IPS DF 4.7 (cell line): ENCODE data around the gene SLAMF8.

Experiments used
- DNase-seq: peaks from one replicate; pipeline ENCODE4 v3.0.0-alpha.2; 2013; ENCODE audit warnings: low spot score; ENCODE audit errors: extremely low read depth

SLAMF8 gene

DNA sequence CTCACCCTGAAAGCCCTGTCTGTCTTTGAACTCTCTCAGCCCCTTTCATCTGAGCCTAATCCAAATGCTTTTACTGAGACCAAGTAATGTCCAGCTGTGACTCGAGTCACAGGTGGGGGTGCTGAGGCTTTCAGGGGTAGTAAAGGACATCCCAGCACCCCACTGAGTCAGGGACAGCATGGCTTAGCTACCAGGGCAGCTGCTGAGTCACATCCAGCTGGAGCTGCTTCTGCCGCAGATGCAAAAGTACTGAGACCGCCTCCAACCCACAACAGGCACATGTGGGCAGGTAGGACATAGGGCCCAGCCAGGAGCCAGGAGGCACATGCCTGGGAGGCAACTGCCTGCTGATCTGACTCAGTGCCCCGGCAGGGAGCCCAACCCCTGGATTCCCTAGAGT is 42.5 kb downstream of the SLAMF8 start:
- no peak for DNase-seq

GRCh38 chr1:159869607-159870006 is 42.9 kb downstream of the SLAMF8 start:
- DNase-seq: no peak

DNA sequence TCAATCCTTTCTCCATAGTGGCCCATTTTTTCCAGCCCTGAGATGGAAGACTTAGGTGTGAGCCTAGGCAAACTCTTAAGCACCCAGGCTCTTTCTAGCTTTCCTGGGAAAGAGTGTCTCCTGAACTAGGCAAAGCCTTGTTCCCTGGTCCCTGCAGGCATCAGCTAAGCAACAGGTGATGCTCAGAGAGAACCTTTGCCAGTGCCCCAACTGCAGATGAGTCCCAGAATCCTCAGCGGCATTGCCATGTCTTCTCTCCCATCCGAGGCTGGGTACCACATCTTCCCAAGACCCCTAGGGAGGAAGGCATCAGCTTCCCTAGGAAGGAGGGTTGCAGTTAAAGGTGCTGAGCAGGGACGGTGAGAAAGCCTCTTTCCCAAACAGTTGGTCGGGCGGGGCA is 44.0 kb downstream of the SLAMF8 start:
- DNase-seq: no peak

- no peak for DNase-seq
Observed at GRCh38 chr1:159872891-159873290, 46.2 kb downstream of the SLAMF8 start.

- DNase-seq: no peak
Observed at GRCh38 chr1:159873530-159874143, 47.0 kb downstream of the SLAMF8 start.

DNA sequence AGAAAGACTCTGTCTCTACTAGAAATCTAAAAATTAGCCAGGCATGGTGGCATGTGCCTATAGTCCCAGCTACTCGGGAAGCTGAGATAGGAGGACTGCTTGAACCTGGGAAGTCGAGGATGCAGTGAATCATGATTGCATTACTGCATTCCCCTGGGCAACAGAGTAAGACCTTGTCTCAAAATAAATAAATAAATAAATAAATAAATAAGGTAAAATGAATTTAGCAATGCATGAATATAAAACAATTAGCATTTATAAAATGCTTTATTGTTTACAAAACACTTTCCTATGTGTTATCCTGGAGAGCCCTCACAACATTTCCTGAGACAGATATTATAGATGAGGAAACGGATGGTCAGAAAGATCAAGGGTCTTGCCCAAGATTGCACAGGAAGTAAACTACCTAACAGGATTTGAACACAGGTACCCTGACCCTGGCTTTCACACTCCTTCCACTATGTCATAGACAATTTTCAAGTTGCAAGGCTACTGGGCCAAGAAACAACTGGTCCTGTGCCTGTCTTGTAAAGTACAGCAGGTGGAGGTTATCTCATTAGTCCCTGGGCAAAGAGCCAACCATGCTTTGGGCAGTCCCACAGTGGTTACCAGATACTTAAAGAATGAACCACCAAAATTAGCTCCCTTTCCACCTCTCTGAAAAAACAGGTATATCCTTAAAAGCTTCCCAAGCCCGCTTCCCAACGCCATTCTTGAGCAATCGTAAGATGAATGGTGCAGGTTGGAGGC is 51.2 kb downstream of the SLAMF8 start:
- DNase-seq: no peak

GRCh38 chr1:159879136-159879535 is 52.5 kb downstream of the SLAMF8 start:
- DNase-seq: no peak

DNA sequence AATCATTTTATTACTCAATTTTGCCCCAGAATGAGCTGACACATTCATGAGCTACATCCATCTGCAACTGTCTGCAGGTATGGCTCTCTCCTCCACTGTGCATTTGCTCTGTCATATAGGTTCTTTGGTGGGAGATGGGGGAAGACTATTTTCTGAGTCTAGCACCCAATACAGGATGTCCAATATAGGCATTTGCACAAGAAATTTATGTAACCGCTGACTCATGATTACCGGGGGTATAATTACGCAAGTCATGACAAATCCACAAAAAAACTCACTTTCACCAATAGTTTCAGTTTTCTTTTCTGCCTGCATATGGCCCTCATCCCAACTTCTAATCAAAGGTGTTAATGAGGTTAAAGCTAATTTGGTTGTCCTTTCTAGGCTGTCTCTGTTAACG is 53.3 kb downstream of the SLAMF8 start:
- no peak for DNase-seq

GRCh38 chr1:159880430-159880829 is 53.8 kb downstream of the SLAMF8 start:
- no peak for DNase-seq

DNA sequence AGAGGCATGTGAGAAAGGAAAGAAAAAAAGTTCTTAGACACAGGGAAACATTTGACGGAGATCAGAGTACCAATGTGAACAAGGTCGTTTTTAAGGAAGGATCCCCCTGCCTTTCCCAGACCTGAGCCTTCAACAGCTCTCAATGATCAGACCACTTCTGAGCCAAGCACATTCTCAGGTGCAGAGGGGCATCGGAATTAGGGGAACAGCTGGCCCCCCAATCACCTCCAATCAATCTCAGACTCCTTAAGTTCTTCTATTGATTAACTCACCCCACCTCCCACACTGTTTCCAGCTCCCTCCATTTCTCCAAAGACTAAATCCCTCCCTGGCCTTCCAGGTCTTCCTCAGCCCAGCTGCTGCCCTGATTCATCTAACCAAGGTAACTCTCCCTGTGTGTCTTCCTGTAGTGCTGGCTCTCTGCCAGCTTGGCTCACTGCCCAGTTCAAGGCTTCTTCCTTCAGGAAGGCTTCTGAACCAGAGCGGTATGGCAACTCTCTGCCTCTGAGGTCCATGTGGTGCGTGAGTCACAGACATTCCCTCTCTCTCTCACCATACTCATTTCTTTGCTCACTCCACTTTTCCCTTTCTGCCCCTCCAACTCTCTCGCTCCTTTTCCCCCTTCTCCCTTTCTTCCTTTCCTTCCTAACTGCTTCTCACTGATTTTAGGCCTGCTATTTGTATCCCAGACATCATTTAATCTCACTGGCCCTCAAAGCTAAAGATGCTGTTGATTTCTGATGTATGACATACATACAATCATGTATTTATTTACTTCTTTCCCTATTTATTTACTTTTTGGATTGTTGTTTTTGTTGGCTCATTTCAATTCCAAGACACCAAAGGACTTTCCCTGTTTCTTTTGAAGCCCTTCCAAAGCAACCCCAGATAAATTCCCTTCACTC is 55.2 kb downstream of the SLAMF8 start:
- DNase-seq: no peak

DNA sequence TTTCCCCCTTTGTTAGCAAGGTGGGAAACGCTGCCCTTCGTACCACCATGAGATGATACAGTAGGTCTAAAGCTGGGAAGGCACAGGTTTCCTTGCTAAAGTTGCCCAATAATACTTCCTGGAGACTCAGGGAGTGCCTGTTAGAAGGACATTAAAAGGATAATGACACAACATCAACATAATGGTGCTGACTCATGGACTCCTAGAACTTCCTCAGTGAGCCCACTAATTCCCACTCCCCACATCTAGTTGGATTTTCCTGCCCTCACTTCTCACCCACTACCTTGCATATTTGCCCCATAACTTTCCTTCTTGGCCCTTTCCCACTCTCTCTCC is 55.8 kb downstream of the SLAMF8 start:
- no peak for DNase-seq

DNA sequence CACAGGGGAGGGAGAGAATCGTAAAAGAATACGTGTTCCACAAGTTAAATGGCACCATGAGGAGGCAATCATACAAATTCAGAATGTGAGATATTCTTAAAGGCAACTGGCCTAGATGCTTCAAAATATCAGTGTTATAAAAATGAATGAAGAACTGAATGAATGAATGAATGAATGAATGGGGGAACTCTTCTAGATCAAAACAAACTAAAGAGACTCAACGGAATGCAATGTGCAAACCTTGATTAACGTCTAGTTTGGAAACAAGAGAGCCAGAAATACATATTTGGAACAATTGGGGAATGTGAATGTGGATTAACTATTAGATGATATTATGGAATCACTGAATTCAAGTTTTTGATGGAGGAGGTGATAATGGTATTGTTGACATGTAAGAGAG is 56.5 kb downstream of the SLAMF8 start:
- no peak for DNase-seq

DNA sequence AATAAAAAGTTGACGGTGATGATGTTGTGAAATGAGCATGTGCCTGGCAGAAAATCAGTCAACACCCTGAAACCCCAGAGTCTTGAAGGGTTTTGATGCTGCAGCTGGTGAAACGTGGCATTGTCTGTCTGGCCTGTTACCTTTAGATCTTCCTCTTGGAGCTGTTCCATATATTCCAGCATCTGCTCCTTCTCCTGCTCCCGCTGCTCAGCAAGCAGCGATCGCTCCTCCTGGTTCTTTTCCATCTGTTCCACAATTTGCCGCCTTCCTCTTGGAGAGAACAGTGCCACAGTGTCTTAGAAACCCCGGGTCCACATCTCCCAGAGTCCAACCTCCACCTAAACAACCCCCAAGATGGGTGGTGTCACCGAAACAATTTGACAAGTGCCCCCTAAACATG is 57.6 kb downstream of the SLAMF8 start:
- DNase-seq: no peak
